Mucosa of descending colon (tissue), 3 donors: ENCODE data around the gene NKD1. TPM values are rescaled to one million over a fixed set of nuclear protein-coding genes. Genes with fewer than 3 reads are reported as not detected.

Experiments
- ATAC-seq: fragments of 200-7000 bp; cut with Tn5 transposase; one replicate; pipeline ENCODE4 v1.9.1; 2020; ENCODE audit warnings: mild to moderate bottlenecking, moderate library complexity
- DNase-seq, 3 donors: peaks; one replicate each; pipeline ENCODE4 v3.0.0-alpha.2; 2020
- H3K36me3 ChIP-seq: fragments of 200-600 bp; one replicate; pipeline ENCODE4 v1.8.0; 2021; ENCODE audit warnings: low read depth, mild to moderate bottlenecking
- H3K4me1 ChIP-seq: fragments of 200-600 bp; one replicate; pipeline ENCODE4 v1.8.0; 2021; ENCODE audit warnings: low read depth, mild to moderate bottlenecking
- H3K4me3 ChIP-seq: fragments of 200-600 bp; one replicate; pipeline ENCODE4 v1.8.0; 2021; ENCODE audit warnings: mild to moderate bottlenecking
- H3K9me3 ChIP-seq: fragments of 200-600 bp; one replicate; pipeline ENCODE4 v1.8.0; 2021; ENCODE audit warnings: mild to moderate bottlenecking
- intact Hi-C, 2 donors: fragments of 100-400 bp; cut with DNase I in 1 of 2; cut with micrococcal nuclease in 1 of 2; formaldehyde crosslinking; loops; one replicate each; pipeline versions ENCODE4 v1.11.0 to v1.11.1; 2022; cut with DNase I, micrococcal nuclease
- total RNA-seq, 3 donors: library from RNA; stranded (reverse); fragmentation: NEBNext Ultra II Directional in 2 of 3; extraction: Animal tissue kit (Norgen Biotek cat#: 25700) in 2 of 3; gene quantifications; one replicate each; pipeline versions ENCODE4 v1.2.1 to v1.2.4, GENCODE V29; 2021 to 2023
- TF ChIP-seq, protein P1 (sequence below): fragments of 200-600 bp; IDR thresholded peaks from one replicate; pipeline ENCODE4 v1.8.0; 2022; ENCODE audit warnings: antibody characterized with exemption, mild to moderate bottlenecking
- donor health status: DM: no; HTN: no; CAD: no; lungs with moderate emphysema.
- donor health status: DM: no; HTN: no; CAD: no.
- donor health status: DM: no; HTN: yes; CAD: no.

Gene NKD1
- total RNA-seq, 3 donors from 2014 or later: 1.6 to 28.0 (median 3.2) TPM

DNA sequence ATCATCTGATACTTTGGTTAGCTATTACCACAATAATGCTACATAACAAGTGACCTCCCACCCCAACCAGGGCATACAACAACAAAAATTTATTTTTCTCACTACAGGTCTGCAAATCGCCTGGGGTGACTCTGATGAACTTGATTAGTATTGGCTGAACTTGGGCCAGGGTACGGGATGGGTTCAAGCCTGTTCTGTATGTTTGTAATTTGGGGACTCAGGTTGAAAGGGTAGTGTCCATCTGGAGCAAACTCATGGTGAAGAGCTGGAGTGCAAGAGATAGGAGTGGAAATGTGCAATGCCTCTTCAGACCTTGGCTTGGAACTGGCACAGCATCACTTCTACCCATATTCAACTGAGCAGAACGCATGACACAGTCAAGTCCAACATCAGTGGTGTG, 16.3 kb upstream of the NKD1 start:
- intact Hi-C loops: no loop called here
- no peaks in the 10 kb centered on the region for H3K36me3 ChIP-seq
- peaks cover 6% of the 10 kb centered on the region for H3K9me3 ChIP-seq
- no peak for ATAC-seq
- TF ChIP-seq, protein P1, sequence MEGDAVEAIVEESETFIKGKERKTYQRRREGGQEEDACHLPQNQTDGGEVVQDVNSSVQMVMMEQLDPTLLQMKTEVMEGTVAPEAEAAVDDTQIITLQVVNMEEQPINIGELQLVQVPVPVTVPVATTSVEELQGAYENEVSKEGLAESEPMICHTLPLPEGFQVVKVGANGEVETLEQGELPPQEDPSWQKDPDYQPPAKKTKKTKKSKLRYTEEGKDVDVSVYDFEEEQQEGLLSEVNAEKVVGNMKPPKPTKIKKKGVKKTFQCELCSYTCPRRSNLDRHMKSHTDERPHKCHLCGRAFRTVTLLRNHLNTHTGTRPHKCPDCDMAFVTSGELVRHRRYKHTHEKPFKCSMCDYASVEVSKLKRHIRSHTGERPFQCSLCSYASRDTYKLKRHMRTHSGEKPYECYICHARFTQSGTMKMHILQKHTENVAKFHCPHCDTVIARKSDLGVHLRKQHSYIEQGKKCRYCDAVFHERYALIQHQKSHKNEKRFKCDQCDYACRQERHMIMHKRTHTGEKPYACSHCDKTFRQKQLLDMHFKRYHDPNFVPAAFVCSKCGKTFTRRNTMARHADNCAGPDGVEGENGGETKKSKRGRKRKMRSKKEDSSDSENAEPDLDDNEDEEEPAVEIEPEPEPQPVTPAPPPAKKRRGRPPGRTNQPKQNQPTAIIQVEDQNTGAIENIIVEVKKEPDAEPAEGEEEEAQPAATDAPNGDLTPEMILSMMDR: no peak
- no peaks in the 10 kb centered on the region for H3K4me1 ChIP-seq
- H3K4me3 ChIP-seq: no peak overlapping the region
- no peak for DNase-seq

DNA sequence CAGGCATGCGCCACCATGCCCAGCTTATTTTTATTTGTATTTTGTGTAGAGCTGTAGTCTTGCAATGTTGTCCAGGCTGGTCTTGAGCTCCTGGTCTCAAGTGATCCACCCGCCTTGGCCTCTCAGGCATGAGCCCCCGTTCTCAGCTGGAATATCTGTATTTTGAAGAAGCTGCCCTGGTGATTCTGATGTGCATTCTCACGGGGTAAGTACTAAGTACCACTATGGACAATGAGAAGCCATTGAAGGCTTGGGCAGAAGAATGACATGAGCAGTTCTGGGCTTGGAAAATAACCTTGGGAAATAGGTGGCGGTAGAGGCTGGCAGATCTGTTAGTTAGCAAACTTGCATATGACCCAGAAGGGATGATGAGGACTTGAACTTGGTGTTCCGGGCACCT, 15.6 kb upstream of the NKD1 start:
- TF ChIP-seq, protein P1: no peak
- H3K4me1 ChIP-seq: no peaks in the 10 kb centered on the region
- peaks cover 6% of the 10 kb centered on the region for H3K9me3 ChIP-seq
- no peaks in the 10 kb centered on the region for H3K36me3 ChIP-seq
- no peak overlapping the region for H3K4me3 ChIP-seq
- DNase-seq: no peak
- ATAC-seq: no peak
- intact Hi-C loops: no loop called here

GRCh38 chr16:50533317-50533716, 14.9 kb upstream of the NKD1 start:
- Histone ChIP-seq H3K4me1 (no peaks in the 10 kb centered on the region), H3K36me3 (no peaks in the 10 kb centered on the region), H3K9me3 (peaks cover 6% of the 10 kb centered on the region), H3K4me3 (no peak overlapping the region)
- ATAC-seq (no peak), DNase-seq (no peak)
- TF ChIP-seq, protein P1: no peak
- intact Hi-C loops: no loop called here

DNA sequence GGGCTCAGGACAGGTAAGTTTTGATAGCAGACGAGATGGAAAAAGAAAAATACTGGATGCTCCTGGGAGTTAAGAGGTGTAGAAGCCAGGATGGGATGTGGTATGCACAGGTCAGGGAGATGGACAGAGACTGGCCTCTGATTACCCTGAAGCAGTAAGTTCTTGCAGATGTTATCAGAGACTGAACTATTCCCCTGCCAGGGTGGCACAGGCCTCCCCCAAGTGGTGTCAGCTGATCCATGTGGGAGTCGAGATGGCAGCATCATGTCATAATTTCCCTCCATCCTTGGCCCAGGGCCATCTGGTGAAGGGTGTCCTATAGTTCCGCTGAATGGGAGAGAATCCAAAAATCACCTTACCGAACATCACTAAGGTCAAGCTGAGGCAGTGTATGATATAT, 14.1 kb upstream of the NKD1 start:
- ATAC-seq: no peak
- Histone ChIP-seq H3K9me3 (peaks cover 5% of the 10 kb centered on the region), H3K4me3 (no peak overlapping the region), H3K4me1 (no peaks in the 10 kb centered on the region), H3K36me3 (no peaks in the 10 kb centered on the region)
- TF ChIP-seq, protein P1: no peak
- DNase-seq: no peak
- intact Hi-C loops: no loop called here

- TF ChIP-seq, protein P1: no peak
- Histone ChIP-seq H3K4me1 (no peaks in the 10 kb centered on the region), H3K36me3 (no peaks in the 10 kb centered on the region), H3K9me3 (peaks cover under 1% of the 10 kb centered on the region), H3K4me3 (no peak overlapping the region)
- DNase-seq: no peak
- intact Hi-C loops: no loop called here
- ATAC-seq: no peak
Observed at GRCh38 chr16:50534556-50534955, 13.6 kb upstream of the NKD1 start.

- H3K9me3 ChIP-seq: no peaks in the 10 kb centered on the region
- ATAC-seq: no peak
Observed at GRCh38 chr16:50534958-50535357, 13.2 kb upstream of the NKD1 start.

More at GRCh38 chr16:50534958-50535357, 13.2 kb upstream of the NKD1 start:
- no peak overlapping the region for H3K4me3 ChIP-seq
- H3K36me3 ChIP-seq: no peaks in the 10 kb centered on the region
- TF ChIP-seq, protein P1: no peak
- DNase-seq: no peak
- intact Hi-C loops: no loop called here
- no peaks in the 10 kb centered on the region for H3K4me1 ChIP-seq
